ENCODE data around the gene CHN2.

CHN2 gene

GRCh38 chr7:29370531-29371314, 176.1 kb downstream of the CHN2 start:
- no peak for TF ChIP-seq CTCF (IDR thresholded peaks at IDR 0.05)

- no peak for TF ChIP-seq CTCF (IDR thresholded peaks at IDR 0.05)
These were observed 176.9 kb downstream of the CHN2 start for GRCh38 chr7:29371472-29371871.

- no peak for TF ChIP-seq CTCF (IDR thresholded peaks at IDR 0.05)
These were observed 177.9 kb downstream of the CHN2 start for GRCh38 chr7:29372351-29373090.

- TF ChIP-seq CTCF (IDR thresholded peaks at IDR 0.05) = no peak
These were observed 181.3 kb downstream of the CHN2 start for GRCh38 chr7:29375641-29376562.

GRCh38 chr7:29377718-29378117, 183.1 kb downstream of the CHN2 start:
- TF ChIP-seq CTCF (IDR thresholded peaks at IDR 0.05) = no peak; the same call in 1 of the 2 replicates

- TF ChIP-seq CTCF (IDR thresholded peaks at IDR 0.05) = no peak
These were observed 185.0 kb downstream of the CHN2 start for GRCh38 chr7:29379551-29379950.
